Ishikawa (cell line): ENCODE results near the gene TCF4.

Source experiments
- EGR1 ChIP-seq: IDR thresholded peaks from 2 replicates; pipeline ENCODE4 v1.6.1; 2012
- EP300 ChIP-seq: IDR thresholded peaks from 2 replicates; pipeline ENCODE4 v1.6.1; 2012; ENCODE audit warnings: borderline replicate concordance
- NFIC ChIP-seq: IDR thresholded peaks from 2 replicates; pipeline ENCODE4 v1.6.1; 2012
- RAD21 ChIP-seq: IDR thresholded peaks from 2 replicates; pipeline ENCODE4 v1.6.1; 2012; ENCODE audit warnings: low read depth
- TAF1 ChIP-seq: IDR thresholded peaks from 2 replicates; pipeline ENCODE4 v1.6.1; 2012; ENCODE audit warnings: low read depth, mild to moderate bottlenecking
- TCF12 ChIP-seq: IDR thresholded peaks from 2 replicates; pipeline ENCODE4 v1.6.1; 2012; ENCODE audit warnings: low read depth
- YY1 ChIP-seq: IDR thresholded peaks from 2 replicates; pipeline ENCODE4 v1.6.1; 2012; ENCODE audit warnings: low read depth
- TF ChIP-seq, protein P1 (sequence below): IDR thresholded peaks from 2 replicates; pipeline ENCODE4 v1.6.1; 2012
- TF ChIP-seq, protein P2 (sequence below): IDR thresholded peaks from 2 replicates; pipeline ENCODE4 v1.6.1; 2012
- TF ChIP-seq, protein P3 (sequence below): IDR thresholded peaks from 2 replicates; pipeline ENCODE4 v1.6.1; 2012; ENCODE audit warnings: low read depth, mild to moderate bottlenecking

DNA sequence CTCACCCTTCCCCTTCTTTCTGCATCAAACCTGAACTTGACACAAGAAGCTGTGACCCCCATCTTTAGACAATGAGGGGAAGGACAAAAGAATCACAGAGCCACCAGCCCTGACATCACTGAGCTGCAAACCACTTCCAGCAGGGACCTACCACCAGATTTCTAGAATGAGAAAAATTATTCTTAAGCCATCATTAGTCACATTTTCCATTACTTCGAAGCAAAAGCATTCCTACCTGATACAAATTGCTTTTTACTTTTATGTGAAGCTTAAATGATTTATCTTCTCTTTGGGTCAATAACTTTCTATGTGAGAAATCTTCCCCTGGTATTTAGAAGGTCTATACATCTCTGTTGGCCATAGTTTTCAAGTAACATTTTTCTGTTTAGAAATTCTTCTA lies 134.8 kb downstream of the TCF4 start:
- TF ChIP-seq, protein P1, sequence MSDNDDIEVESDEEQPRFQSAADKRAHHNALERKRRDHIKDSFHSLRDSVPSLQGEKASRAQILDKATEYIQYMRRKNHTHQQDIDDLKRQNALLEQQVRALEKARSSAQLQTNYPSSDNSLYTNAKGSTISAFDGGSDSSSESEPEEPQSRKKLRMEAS: no peak
- TF ChIP-seq, protein P2, sequence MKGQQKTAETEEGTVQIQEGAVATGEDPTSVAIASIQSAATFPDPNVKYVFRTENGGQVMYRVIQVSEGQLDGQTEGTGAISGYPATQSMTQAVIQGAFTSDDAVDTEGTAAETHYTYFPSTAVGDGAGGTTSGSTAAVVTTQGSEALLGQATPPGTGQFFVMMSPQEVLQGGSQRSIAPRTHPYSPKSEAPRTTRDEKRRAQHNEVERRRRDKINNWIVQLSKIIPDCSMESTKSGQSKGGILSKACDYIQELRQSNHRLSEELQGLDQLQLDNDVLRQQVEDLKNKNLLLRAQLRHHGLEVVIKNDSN: no peak
- TF ChIP-seq RAD21 (no peak), YY1 (no peak), EP300 (no peak), TCF12 (no peak), TAF1 (no peak), NFIC (no peak), EGR1 (no peak)
- TF ChIP-seq, protein P3, sequence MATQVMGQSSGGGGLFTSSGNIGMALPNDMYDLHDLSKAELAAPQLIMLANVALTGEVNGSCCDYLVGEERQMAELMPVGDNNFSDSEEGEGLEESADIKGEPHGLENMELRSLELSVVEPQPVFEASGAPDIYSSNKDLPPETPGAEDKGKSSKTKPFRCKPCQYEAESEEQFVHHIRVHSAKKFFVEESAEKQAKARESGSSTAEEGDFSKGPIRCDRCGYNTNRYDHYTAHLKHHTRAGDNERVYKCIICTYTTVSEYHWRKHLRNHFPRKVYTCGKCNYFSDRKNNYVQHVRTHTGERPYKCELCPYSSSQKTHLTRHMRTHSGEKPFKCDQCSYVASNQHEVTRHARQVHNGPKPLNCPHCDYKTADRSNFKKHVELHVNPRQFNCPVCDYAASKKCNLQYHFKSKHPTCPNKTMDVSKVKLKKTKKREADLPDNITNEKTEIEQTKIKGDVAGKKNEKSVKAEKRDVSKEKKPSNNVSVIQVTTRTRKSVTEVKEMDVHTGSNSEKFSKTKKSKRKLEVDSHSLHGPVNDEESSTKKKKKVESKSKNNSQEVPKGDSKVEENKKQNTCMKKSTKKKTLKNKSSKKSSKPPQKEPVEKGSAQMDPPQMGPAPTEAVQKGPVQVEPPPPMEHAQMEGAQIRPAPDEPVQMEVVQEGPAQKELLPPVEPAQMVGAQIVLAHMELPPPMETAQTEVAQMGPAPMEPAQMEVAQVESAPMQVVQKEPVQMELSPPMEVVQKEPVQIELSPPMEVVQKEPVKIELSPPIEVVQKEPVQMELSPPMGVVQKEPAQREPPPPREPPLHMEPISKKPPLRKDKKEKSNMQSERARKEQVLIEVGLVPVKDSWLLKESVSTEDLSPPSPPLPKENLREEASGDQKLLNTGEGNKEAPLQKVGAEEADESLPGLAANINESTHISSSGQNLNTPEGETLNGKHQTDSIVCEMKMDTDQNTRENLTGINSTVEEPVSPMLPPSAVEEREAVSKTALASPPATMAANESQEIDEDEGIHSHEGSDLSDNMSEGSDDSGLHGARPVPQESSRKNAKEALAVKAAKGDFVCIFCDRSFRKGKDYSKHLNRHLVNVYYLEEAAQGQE: no peak
